Activated T-helper 1 cell treated with anti-CD3 and anti-CD28 coated beads, Interleukin-12 subunit alpha, Interleukin-12 subunit beta, Interleukin-2, Interleukin-4 antibody, amounts not matched to agents 30 ng/mL and 10 ng/mL and 1 ng/mL, durations not matched to agents 14 hours and 24 hours and 36 hours (primary cell): ENCODE data around the gene BCAS3. TPM values are rescaled to one million over a fixed set of nuclear protein-coding genes. Genes with fewer than 3 reads are reported as not detected.
"Not testable (repeated sequence)": the region's sequence is repeated elsewhere in the genome, so short reads cannot be mapped to it uniquely, and the experiment has no call there.

Source experiments
- DNase-seq: peaks from one replicate; pipeline ENCODE4 v3.0.0; 2021; ENCODE audit warnings: low spot score
- H3K27ac Mint-ChIP-seq: one replicate; pipeline ENCODE4 v1.8.0; 2021; ENCODE audit warnings: mild to moderate bottlenecking, mixed read lengths
- H3K27me3 Mint-ChIP-seq: one replicate; pipeline ENCODE4 v1.8.0; 2022; ENCODE audit warnings: mild to moderate bottlenecking, moderate library complexity, mixed read lengths; ENCODE audit not compliant: insufficient read depth
- H3K36me3 Mint-ChIP-seq: one replicate; pipeline ENCODE4 v1.8.0; 2021; ENCODE audit warnings: low read depth, mixed read lengths
- H3K4me1 Mint-ChIP-seq: one replicate; pipeline ENCODE4 v1.8.0; 2021; ENCODE audit warnings: low read depth, mixed read lengths
- H3K4me3 Mint-ChIP-seq: one replicate; pipeline ENCODE4 v1.8.0; 2021; ENCODE audit warnings: mild to moderate bottlenecking, moderate library complexity, mixed read lengths
- H3K9me3 Mint-ChIP-seq: one replicate; pipeline ENCODE4 v1.8.0; 2021; ENCODE audit warnings: mixed read lengths
- intact Hi-C: fragments of 100-400 bp; cut with micrococcal nuclease; formaldehyde crosslinking; loops from one replicate; pipeline ENCODE4 v1.15.1; 2024
- total RNA-seq: library from RNA; stranded (reverse); gene quantifications from 2 replicates; pipeline ENCODE4 v1.2.3, GENCODE V29; 2022

Gene BCAS3
- total RNA-seq, 1 donor from 2014 or later, result 8.3 TPM

GRCh38 chr17:60782742-60783141, 105.1 kb downstream of the BCAS3 start:
- intact Hi-C loops, result no loop called here
- H3K9me3 Mint-ChIP-seq, result no peaks in the 10 kb centered on the region
- H3K4me1 Mint-ChIP-seq, result no peaks in the 10 kb centered on the region
- H3K27me3 Mint-ChIP-seq, result peaks cover 2% of the 10 kb centered on the region
- H3K36me3 Mint-ChIP-seq, result no peaks in the 10 kb centered on the region
- no peak overlapping the region for H3K27ac Mint-ChIP-seq
- H3K4me3 Mint-ChIP-seq, result no peak overlapping the region
- no peak for DNase-seq

- Mint-ChIP-seq H3K9me3 (no peaks in the 10 kb centered on the region), H3K4me1 (no peaks in the 10 kb centered on the region), H3K4me3 (no peak overlapping the region), H3K36me3 (no peaks in the 10 kb centered on the region), H3K27ac (no peak overlapping the region), H3K27me3 (peaks cover 2% of the 10 kb centered on the region)
- DNase-seq, result no peak
- intact Hi-C loops, result no loop called here
Observed at GRCh38 chr17:60790205-60790604, 112.6 kb downstream of the BCAS3 start.

- no peaks in the 10 kb centered on the region for H3K4me1 Mint-ChIP-seq
- peaks cover 2% of the 10 kb centered on the region for H3K27me3 Mint-ChIP-seq
- H3K36me3 Mint-ChIP-seq, result no peaks in the 10 kb centered on the region
- H3K4me3 Mint-ChIP-seq, result no peak overlapping the region
- H3K27ac Mint-ChIP-seq, result no peak overlapping the region
- no peaks in the 10 kb centered on the region for H3K9me3 Mint-ChIP-seq
- intact Hi-C loops, result no loop called here
- no peak for DNase-seq
Observed at GRCh38 chr17:60792250-60792898, 114.7 kb downstream of the BCAS3 start.

GRCh38 chr17:60798576-60798975, 120.9 kb downstream of the BCAS3 start:
- no peak for DNase-seq
- Mint-ChIP-seq H3K4me1 (no peaks in the 10 kb centered on the region), H3K27ac (no peak overlapping the region), H3K4me3 (no peak overlapping the region), H3K9me3 (no peaks in the 10 kb centered on the region), H3K36me3 (no peaks in the 10 kb centered on the region), H3K27me3 (no peaks in the 10 kb centered on the region)
- intact Hi-C loops, result no loop called here

GRCh38 chr17:60802377-60802776, 124.7 kb downstream of the BCAS3 start:
- Mint-ChIP-seq H3K36me3 (no peaks in the 10 kb centered on the region), H3K4me3 (no peak overlapping the region), H3K27me3 (no peaks in the 10 kb centered on the region), H3K9me3 (no peaks in the 10 kb centered on the region), H3K27ac (no peak overlapping the region), H3K4me1 (no peaks in the 10 kb centered on the region)
- intact Hi-C loops, result no loop called here
- DNase-seq, result no peak

- H3K36me3 Mint-ChIP-seq, result no peaks in the 10 kb centered on the region
- intact Hi-C loops, result no loop called here
- H3K27ac Mint-ChIP-seq, result no peak overlapping the region
- no peak for DNase-seq
- no peaks in the 10 kb centered on the region for H3K4me1 Mint-ChIP-seq
- no peaks in the 10 kb centered on the region for H3K27me3 Mint-ChIP-seq
- no peak overlapping the region for H3K4me3 Mint-ChIP-seq
- H3K9me3 Mint-ChIP-seq, result no peaks in the 10 kb centered on the region
Observed at GRCh38 chr17:60803059-60803458, 125.4 kb downstream of the BCAS3 start.

GRCh38 chr17:60804831-60805230, 127.2 kb downstream of the BCAS3 start:
- Mint-ChIP-seq H3K4me3 (no peak overlapping the region), H3K9me3 (no peaks in the 10 kb centered on the region), H3K27me3 (no peaks in the 10 kb centered on the region), H3K36me3 (no peaks in the 10 kb centered on the region), H3K4me1 (no peaks in the 10 kb centered on the region), H3K27ac (no peak overlapping the region)
- intact Hi-C loops, result no loop called here
- no peak for DNase-seq

GRCh38 chr17:60809421-60809820, 131.8 kb downstream of the BCAS3 start:
- no peak overlapping the region for H3K27ac Mint-ChIP-seq
- DNase-seq, result no peak
- intact Hi-C loops, result no loop called here

GRCh38 chr17:60814941-60815340, 137.3 kb downstream of the BCAS3 start:
- intact Hi-C loops, H3K9me3 Mint-ChIP-seq, H3K4me1 Mint-ChIP-seq, H3K4me3 Mint-ChIP-seq, DNase-seq, H3K36me3 Mint-ChIP-seq, H3K27ac Mint-ChIP-seq, H3K27me3 Mint-ChIP-seq: not testable (repeated sequence)

More at GRCh38 chr17:60809421-60809820, 131.8 kb downstream of the BCAS3 start:
- Mint-ChIP-seq H3K36me3 (no peaks in the 10 kb centered on the region), H3K9me3 (no peaks in the 10 kb centered on the region), H3K4me1 (no peaks in the 10 kb centered on the region), H3K4me3 (no peak overlapping the region), H3K27me3 (no peaks in the 10 kb centered on the region)

GRCh38 chr17:60817192-60817591, 139.5 kb downstream of the BCAS3 start:
- Mint-ChIP-seq H3K27me3 (peaks cover 1% of the 10 kb centered on the region), H3K4me1 (no peaks in the 10 kb centered on the region), H3K36me3 (no peaks in the 10 kb centered on the region), H3K4me3 (no peak overlapping the region), H3K9me3 (peaks cover 2% of the 10 kb centered on the region), H3K27ac (no peak overlapping the region)
- intact Hi-C loops, result no loop called here
- DNase-seq, result no peak

GRCh38 chr17:60819447-60820130, 141.9 kb downstream of the BCAS3 start:
- H3K9me3 Mint-ChIP-seq, result peaks cover 2% of the 10 kb centered on the region
- no peak overlapping the region for H3K4me3 Mint-ChIP-seq
- H3K27ac Mint-ChIP-seq, result no peak overlapping the region
- intact Hi-C loops, result no loop called here
- H3K36me3 Mint-ChIP-seq, result no peaks in the 10 kb centered on the region
- no peaks in the 10 kb centered on the region for H3K4me1 Mint-ChIP-seq
- DNase-seq, result no peak
- peaks cover 1% of the 10 kb centered on the region for H3K27me3 Mint-ChIP-seq

GRCh38 chr17:60823515-60823914, 145.9 kb downstream of the BCAS3 start:
- Mint-ChIP-seq H3K4me1 (no peaks in the 10 kb centered on the region), H3K4me3 (no peak overlapping the region), H3K9me3 (no peaks in the 10 kb centered on the region), H3K27ac (no peak overlapping the region), H3K27me3 (no peaks in the 10 kb centered on the region), H3K36me3 (no peaks in the 10 kb centered on the region)
- intact Hi-C loops, result no loop called here
- no peak for DNase-seq

GRCh38 chr17:60825351-60825750, 147.7 kb downstream of the BCAS3 start:
- intact Hi-C loops, result no loop called here
- Mint-ChIP-seq H3K27me3 (no peaks in the 10 kb centered on the region), H3K4me3 (no peak overlapping the region), H3K36me3 (no peaks in the 10 kb centered on the region), H3K27ac (no peak overlapping the region), H3K9me3 (no peaks in the 10 kb centered on the region), H3K4me1 (no peaks in the 10 kb centered on the region)
- DNase-seq, result no peak
